ENCODE data around the gene GALT. TPM values are rescaled to one million over a fixed set of nuclear protein-coding genes. Genes with fewer than 3 reads are reported as not detected.
A peak's percentile ranks its signal among the peaks of the same experiment; 100 is the strongest.

The GALT gene
- total and polyA plus RNA-seq, 2 of the 13 experiments (the other 11 are each of a cell fraction or from before 2014, with no cell fraction given): 40.4 to 46.3 TPM

DNA sequence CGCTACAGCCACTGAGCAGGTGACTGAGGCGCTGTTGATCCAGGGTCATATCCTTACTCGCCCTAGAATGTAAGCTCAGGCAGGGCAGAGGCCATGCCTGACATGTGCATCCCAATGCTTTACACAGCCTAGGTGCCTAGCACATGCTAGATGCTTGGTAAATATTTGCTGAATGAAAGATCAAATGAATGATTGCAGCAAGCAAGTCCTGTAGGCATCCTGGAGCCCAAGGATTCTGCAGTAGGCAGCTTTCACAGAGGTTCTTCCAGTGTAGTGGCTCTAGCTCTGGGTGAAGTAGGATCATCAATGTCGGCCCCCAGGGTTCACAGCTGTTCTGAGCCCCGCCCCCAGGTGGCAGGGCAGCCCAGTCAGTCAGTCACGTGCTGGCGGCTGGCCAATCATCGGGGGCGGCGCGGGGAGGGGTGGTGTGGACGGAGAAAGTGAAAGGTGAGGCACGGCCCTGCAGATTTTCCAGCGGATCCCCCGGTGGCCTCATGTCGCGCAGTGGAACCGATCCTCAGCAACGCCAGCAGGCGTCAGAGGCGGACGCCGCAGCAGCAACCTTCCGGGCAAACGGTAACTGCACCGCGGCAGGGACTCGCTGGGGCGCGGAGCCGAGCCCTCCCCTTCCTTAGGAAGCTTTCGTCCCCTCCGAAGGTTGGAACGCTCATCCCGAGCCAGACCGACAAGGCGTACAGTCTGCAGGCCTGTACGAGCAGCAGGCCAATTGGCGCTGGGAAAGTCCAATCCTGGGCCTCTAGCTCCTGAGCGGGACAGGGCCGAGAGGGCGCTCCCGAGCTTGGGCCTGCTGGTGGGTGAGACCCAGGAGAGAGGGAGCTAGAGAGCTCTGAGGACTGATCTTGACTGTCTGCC lies at the start of gene GALT (continued):
- peak; percentile 81; the same call in 1 of the 2 replicates for TF ChIP-seq ZIK1 (CRISPR knock-in tag; IDR thresholded peaks at IDR 0.05; ENCODE audit: borderline replicate concordance, low read depth)
- peak; percentile 44; the same call in 1 of the 2 replicates for TF ChIP-seq FOXK2 (IDR thresholded peaks at IDR 0.05)
- 0 out of 2 replicates have a peak, but pooled peaks have one; percentile 37 for TF ChIP-seq JUND (CRISPR knock-in tag; IDR thresholded peaks at IDR 0.05)
- no peak for TF ChIP-seq ZNF7 (CRISPR knock-in tag; IDR thresholded peaks at IDR 0.05)
- no peak for TF ChIP-seq HMG20B (CRISPR knock-in tag; conservative IDR thresholded peaks at IDR 0.05)
- no peak for TF ChIP-seq ZNF234 (CRISPR knock-in tag; conservative IDR thresholded peaks at IDR 0.05)
- TF ChIP-seq, protein P1, sequence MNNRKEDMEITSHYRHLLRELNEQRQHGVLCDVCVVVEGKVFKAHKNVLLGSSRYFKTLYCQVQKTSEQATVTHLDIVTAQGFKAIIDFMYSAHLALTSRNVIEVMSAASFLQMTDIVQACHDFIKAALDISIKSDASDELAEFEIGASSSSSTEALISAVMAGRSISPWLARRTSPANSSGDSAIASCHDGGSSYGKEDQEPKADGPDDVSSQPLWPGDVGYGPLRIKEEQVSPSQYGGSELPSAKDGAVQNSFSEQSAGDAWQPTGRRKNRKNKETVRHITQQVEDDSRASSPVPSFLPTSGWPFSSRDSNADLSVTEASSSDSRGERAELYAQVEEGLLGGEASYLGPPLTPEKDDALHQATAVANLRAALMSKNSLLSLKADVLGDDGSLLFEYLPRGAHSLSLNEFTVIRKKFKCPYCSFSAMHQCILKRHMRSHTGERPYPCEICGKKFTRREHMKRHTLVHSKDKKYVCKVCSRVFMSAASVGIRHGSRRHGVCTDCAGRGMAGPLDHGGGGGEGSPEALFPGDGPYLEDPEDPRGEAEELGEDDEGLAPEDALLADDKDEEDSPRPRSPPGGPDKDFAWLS (CRISPR knock-in tag; IDR thresholded peaks at IDR 0.05; ENCODE audit: borderline replicate concordance): no peak
- TF ChIP-seq YY1 (IDR thresholded peaks at IDR 0.05; ENCODE audit: insufficient read depth, insufficient replicate concordance, low read depth, low read length): peak; percentile 64
- peak; percentile 73; the same call in 1 of the 2 replicates for TF ChIP-seq ZFP36L1 (CRISPR knock-in tag; IDR thresholded peaks at IDR 0.05)
- TF ChIP-seq CREM (IDR thresholded peaks at IDR 0.05): peak; percentile 53; the same call in 1 of the 2 replicates
- no peak for TF ChIP-seq CREM (CRISPR knock-in tag; IDR thresholded peaks at IDR 0.05)
- TF ChIP-seq KDM2A (CRISPR knock-in tag; IDR thresholded peaks at IDR 0.05; ENCODE audit: borderline replicate concordance, low read depth): peak; percentile 83
- TF ChIP-seq MXD4 (CRISPR knock-in tag; IDR thresholded peaks at IDR 0.05): peak; percentile 77; the same call in 1 of the 2 replicates
- peak; percentile 85; the same call in 1 of the 2 replicates for TF ChIP-seq ZNF891 (CRISPR knock-in tag; IDR thresholded peaks at IDR 0.05)
- TF ChIP-seq ZNF777 (CRISPR knock-in tag; IDR thresholded peaks at IDR 0.05): peak; percentile 83
- TF ChIP-seq RXRA (CRISPR knock-in tag; IDR thresholded peaks at IDR 0.05): peak; percentile 77
- TF ChIP-seq, protein P2, sequence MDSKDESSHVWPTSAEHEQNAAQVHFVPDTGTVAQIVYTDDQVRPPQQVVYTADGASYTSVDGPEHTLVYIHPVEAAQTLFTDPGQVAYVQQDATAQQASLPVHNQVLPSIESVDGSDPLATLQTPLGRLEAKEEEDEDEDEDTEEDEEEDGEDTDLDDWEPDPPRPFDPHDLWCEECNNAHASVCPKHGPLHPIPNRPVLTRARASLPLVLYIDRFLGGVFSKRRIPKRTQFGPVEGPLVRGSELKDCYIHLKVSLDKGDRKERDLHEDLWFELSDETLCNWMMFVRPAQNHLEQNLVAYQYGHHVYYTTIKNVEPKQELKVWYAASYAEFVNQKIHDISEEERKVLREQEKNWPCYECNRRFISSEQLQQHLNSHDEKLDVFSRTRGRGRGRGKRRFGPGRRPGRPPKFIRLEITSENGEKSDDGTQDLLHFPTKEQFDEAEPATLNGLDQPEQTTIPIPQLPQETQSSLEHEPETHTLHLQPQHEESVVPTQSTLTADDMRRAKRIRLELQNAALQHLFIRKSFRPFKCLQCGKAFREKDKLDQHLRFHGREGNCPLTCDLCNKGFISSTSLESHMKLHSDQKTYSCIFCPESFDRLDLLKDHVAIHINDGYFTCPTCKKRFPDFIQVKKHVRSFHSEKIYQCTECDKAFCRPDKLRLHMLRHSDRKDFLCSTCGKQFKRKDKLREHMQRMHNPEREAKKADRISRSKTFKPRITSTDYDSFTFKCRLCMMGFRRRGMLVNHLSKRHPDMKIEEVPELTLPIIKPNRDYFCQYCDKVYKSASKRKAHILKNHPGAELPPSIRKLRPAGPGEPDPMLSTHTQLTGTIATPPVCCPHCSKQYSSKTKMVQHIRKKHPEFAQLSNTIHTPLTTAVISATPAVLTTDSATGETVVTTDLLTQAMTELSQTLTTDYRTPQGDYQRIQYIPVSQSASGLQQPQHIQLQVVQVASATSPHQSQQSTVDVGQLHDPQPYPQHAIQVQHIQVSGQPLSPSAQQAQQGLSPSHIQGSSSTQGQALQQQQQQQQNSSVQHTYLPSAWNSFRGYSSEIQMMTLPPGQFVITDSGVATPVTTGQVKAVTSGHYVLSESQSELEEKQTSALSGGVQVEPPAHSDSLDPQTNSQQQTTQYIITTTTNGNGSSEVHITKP (CRISPR knock-in tag; IDR thresholded peaks at IDR 0.05; ENCODE audit: low read depth): peak; percentile 93
- peak; percentile 87 for TF ChIP-seq ZNF552 (CRISPR knock-in tag; IDR thresholded peaks at IDR 0.05; ENCODE audit: borderline replicate concordance)
- TF ChIP-seq, protein P3, sequence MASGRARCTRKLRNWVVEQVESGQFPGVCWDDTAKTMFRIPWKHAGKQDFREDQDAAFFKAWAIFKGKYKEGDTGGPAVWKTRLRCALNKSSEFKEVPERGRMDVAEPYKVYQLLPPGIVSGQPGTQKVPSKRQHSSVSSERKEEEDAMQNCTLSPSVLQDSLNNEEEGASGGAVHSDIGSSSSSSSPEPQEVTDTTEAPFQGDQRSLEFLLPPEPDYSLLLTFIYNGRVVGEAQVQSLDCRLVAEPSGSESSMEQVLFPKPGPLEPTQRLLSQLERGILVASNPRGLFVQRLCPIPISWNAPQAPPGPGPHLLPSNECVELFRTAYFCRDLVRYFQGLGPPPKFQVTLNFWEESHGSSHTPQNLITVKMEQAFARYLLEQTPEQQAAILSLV (CRISPR knock-in tag; IDR thresholded peaks at IDR 0.05; ENCODE audit: borderline replicate concordance): peak; percentile 73; the same call in 1 of the 2 replicates
- no peak for TF ChIP-seq BORCS8-MEF2B (CRISPR knock-in tag; IDR thresholded peaks at IDR 0.05)
- TF ChIP-seq ZNF749 (CRISPR knock-in tag; IDR thresholded peaks at IDR 0.05; ENCODE audit: borderline replicate concordance): no peak; the same call in 1 of the 2 replicates

Measured in HepG2 (cell line).